A172 (cell line): ENCODE data around the gene PEX3. TPM values are rescaled to one million over a fixed set of nuclear protein-coding genes. Genes with fewer than 3 reads are reported as not detected.

Source experiments
- DNase-seq: peaks from one replicate; pipeline ENCODE4 v3.0.0-alpha.2; 2015; ENCODE audit warnings: low spot score
- total RNA-seq: library from RNA; depleted of rRNA; stranded (reverse); fragments of >200 nt; shearing (Covaris generic); gene quantifications from 2 replicates; pipeline ENCODE4 v1.2.3, GENCODE V29; 2014; rRNA removed

PEX3 gene
- 17.9 and 24.7 TPM in 2 replicates for total RNA-seq

GRCh38 chr6:143450453-143451371, at the start of gene PEX3, which contains the start of gene ADAT2:
Gene PEX3 (plus strand): TSS chr6:143450805. CDS start chr6:143451043, 238 bp downstream.
Gene ADAT2 (minus strand): TSS chr6:143450695. CDS start chr6:143450658, 37 bp downstream.
- DNase-seq = peak; percentile 83

DNA sequence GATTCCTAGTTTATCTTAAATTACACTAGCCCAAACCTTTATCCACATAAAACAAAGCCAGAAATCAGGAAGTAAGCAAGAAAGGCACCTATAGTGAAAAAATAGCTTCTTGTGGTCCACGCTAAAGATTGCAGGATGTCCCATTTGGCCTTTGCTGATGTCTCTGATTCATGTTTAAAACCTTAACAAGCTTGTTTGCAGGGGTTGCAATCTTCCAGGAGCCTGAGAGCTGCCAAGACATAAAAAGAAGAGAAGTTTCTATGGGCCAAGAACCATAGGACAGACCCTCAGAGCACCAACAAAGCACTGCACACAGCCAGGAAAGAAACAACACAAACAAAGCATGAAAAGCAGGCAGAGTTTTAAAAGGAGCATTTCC, 49.5 kb upstream of the PEX3 start:
- DNase-seq = no peak

DNA sequence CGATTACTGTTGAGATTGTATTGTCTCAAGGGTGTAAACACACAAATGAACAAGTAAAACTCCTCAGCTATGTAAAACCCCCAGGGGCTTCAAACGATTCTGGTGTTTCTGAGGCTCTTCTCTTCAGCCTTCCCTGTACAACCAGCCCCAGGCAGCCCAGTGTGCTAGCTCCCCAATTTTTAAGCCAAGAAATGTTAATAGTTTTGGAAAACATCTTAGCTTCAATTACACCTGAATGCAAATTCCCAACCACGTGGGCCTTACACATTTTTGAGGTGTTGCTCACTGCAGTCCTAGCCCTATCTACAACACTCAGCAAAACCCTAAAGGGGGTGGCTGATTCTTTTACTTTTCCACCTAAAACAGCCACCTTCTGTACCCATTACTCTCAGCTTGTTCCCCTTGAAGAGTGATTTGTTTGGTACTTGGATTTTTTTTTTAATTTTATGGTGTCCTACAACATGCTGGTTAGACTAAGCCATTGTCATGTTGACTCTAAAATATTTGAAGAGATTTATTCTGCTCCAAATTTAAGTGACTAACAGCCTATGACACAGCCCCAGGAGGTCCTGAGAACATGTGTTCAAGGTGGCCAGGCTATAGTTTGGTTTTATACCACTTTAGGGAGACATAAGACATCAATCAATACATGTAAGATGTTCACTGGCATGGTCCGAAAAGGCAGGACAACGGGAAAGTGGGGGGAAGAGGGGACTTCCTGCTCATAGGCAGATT, 48.8 kb upstream of the PEX3 start:
- DNase-seq = no peak

GRCh38 chr6:143402721-143403336, 47.8 kb upstream of the PEX3 start:
- DNase-seq = no peak

- peak; percentile 78 for DNase-seq
These were observed 45.0 kb upstream of the PEX3 start for GRCh38 chr6:143405373-143406154.

GRCh38 chr6:143406673-143407072, 43.9 kb upstream of the PEX3 start:
- no peak for DNase-seq

- DNase-seq = peak; percentile 21
These were observed 42.3 kb upstream of the PEX3 start for GRCh38 chr6:143408151-143408786.

DNA sequence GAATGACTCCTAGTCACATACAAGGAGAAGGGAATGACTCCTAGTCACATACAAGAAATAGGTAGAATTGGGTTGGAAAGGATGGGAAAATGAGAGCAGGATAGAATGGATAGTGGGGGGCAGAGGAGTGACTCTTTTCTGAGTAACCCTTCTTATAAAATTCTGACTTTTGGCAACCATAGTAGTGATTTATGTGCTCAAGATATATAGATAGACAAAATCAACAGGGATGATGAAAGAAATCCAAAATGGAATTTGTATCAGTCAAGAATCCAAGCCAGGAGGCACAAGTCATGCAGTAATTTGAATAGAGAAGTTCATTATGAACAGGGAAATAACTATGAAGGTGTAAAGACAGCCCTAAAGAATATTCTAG, 41.8 kb upstream of the PEX3 start:
- DNase-seq = no peak

GRCh38 chr6:143410859-143411270, 39.7 kb upstream of the PEX3 start:
- DNase-seq = peak; percentile 44

- DNase-seq = no peak
These were observed 35.8 kb upstream of the PEX3 start for GRCh38 chr6:143414769-143415168.

- DNase-seq = no peak
These were observed 31.1 kb upstream of the PEX3 start for GRCh38 chr6:143419526-143419925.

- no peak for DNase-seq
These were observed 24.6 kb upstream of the PEX3 start for GRCh38 chr6:143426026-143426425.

DNA sequence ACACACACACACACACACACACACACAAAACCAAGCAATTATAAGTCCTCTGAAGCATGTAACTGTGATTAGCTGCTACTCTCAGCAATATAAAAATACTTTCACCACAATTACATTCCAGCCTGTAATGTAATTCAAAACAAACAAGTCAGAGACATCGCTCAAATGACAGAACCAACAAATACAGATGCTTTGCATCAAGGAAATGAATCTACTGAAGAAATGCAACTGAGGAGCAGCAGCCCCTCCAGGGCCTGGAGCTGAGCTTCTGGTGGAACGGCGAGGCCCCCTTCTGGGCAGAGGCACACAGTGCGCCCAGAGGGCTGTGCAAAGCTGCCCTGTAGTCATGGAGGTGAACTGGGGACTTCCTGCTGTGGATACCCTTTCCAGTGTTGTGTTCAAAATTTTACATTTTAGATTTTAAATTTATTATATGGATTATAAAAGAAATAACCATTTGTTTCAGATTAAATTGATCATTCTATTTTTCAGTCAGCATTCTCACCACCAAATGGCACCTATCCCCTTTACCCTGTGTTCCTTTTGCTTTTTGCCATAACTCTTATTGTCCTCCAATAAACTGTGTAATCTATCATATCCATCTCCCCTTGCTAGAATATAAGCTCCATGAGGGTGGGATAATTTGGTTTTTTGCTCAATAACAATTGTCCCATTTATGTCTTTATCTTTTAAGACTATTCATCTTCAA, 23.3 kb upstream of the PEX3 start:
- DNase-seq = peak; percentile 65

DNA sequence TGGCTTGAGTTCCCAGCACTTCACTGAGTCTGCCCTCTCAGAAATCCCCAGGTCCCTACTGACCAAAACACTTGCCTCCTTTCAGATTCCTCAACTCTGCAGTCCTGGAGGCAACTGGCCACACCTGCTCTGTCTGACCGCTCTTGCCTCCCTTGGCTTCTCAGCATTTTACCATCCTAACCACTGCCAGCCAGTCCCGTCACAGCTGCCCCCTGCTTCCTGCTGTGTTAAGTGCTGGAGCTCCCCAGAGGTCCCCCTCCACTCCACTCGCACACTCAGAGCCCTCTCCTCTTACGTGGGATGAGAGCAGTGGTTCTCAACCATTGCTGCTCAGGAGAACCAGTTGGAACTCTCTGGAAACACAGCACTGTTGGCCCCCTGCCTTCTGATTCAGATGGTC, 20.6 kb upstream of the PEX3 start:
- no peak for DNase-seq

DNA sequence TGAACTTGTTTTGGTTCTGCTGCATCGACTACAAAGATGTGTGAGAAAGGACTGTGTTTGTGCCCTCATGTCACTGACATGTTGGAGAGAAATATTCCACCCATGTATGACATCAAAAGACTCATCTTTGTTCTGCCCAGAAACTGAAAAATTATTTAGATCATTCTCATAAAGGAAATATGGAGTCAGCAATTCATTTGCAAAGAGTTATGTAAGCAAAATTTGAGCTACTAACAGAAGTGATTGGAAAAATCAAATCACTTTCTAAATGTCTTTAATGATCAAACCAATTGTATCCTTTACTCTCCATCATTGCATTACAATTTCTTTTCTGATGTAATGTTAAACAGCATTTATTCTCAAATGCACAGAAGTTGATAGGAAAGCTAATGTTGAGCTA, 19.4 kb upstream of the PEX3 start:
- no peak for DNase-seq

DNA sequence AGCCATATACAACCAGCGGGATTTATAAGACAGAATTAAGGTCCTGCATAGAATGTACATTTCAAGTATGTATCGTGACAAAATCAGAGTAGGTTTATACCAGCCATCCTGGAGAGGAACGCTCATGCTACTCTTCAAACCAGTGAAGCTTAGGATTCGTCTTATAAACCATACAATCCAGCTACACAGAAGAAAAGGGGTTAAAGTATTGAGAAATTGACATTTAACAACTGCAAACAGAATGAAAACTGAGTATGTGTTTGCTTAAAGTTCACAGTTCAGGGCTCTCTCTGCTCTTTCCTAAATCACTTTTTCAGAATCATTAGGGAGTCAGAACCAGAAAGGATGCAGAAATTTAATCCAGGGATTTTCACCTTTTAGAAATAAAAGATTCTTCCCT, 18.0 kb upstream of the PEX3 start:
- DNase-seq = no peak

- no peak for DNase-seq
These were observed 9.6 kb upstream of the PEX3 start for GRCh38 chr6:143441010-143441409.

DNA sequence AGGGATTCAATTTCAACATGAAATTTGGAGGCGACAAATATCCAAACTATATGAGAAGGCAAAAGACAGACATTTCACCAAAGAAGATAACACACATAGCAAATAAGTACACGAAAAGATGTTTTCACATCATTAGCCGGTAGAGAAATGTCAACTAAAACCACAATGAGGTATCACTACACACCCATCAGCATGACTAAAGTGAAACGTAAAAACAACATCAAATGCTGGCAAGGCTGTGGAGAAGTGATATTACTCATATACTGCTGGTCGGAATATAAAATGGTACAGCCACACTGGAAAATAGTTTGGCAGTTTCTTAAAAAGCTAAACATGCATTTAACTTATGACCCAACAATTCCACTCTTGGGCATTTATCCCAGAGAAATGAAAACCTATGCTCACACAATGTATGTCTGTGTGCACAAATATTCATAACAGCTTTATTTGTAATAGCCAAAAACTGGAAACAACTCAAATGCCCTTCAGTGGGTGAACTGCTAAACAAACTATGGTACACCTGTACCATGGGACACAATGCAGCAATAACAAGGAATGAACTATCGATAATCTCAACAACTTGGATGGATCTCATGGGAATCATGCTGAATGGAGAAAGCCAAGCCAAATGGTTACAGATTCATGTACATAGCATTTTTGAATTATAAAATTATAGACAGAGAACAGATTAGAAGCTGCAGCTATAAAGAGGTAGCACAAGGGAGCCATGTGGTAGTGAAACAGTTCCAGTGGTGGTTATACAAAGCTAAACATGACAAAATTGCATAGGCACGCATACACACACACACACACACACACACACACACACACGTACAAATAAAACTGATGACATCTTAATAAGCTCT, 8.7 kb upstream of the PEX3 start:
- peak; percentile 45 for DNase-seq

DNA sequence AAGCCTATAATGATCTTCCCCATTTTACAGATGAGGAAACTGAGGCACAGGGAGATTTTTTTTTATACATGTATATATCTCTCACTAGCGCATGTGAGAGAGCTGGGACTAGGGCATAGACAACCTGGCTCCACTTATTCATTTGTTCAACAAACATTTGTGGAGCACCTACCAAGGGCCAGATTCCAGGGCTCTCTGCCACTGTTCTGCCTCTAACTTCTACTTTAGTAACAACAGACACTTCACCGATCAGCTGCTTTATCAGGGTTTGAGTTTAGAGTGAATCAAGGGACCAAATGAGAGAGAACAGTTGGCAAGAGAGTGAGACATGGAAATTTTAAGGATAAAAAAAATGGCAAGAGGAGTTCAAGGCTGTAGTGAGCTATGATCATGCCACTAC, 7.5 kb upstream of the PEX3 start:
- DNase-seq = no peak
